B cell (primary cell): Measurements from ENCODE around the gene CASTOR1. TPM values are rescaled to one million over a fixed set of nuclear protein-coding genes. Genes with fewer than 3 reads are reported as not detected.

Source experiments
- ATAC-seq: fragments of 200-7000 bp; cut with Tn5 transposase; one replicate; pipeline ENCODE4 v1.10.0; 2021; ENCODE audit warnings: low read depth, mild to moderate bottlenecking, moderate number of reproducible peaks, moderate library complexity
- CTCF ChIA-PET: fragments of 350-600 bp; sonication (Branson Sonifier 250); formaldehyde crosslinking; loops from one replicate; lab custom pipeline; 2021; ENCODE audit warnings: antibody characterized with exemption, inconsistent platforms; lab: Charles Lee
- POLR2A ChIA-PET: fragments of 350-600 bp; sonication (Branson Sonifier 250); formaldehyde crosslinking; loops from one replicate; lab custom pipeline; 2021; ENCODE audit warnings: antibody characterized with exemption; lab: Charles Lee
- DNase-seq: peaks from one replicate; pipeline ENCODE4 v3.0.0; 2013
- H2AFZ ChIP-seq: 2 replicates; pipeline ENCODE4 v1.6.1; 2012; ENCODE audit warnings: mild to moderate bottlenecking, low read depth, low read length; ENCODE audit not compliant: insufficient read depth, poor library complexity, severe bottlenecking
- H3K27ac ChIP-seq, 2 donors: 1 replicate in 1 of 2; 2 replicates in 1 of 2; pipeline ENCODE4 v1.5.1; 2012 to 2013; ENCODE audit warnings: low read length in 2 of 2, mild to moderate bottlenecking in 2 of 2, moderate library complexity in 1 of 2
- H3K27me3 ChIP-seq, 4 experiments: fragments of 200-600 bp in 1 of 4; sonication (generic) in 1 of 4; replicated peaks in 1 of 4; 1 replicate in 2 of 4; 2 replicates in 2 of 4; pipeline versions ENCODE4 v1.6.1 to v1.7.0; 2013 to 2016; ENCODE audit warnings: low read length in 3 of 4, mild to moderate bottlenecking in 2 of 4, mixed read lengths in 1 of 4, moderate library complexity in 1 of 4; ENCODE audit not compliant: insufficient read depth in 4 of 4, control insufficient read depth in 3 of 4; ENCODE audit errors: control extremely low read depth in 1 of 4
- H3K36me3 ChIP-seq, 2 experiments: replicated peaks in 1 of 2; 1 replicate in 1 of 2; 2 replicates in 1 of 2; pipeline versions ENCODE4 v1.6.1 to v1.7.1; 2013; ENCODE audit warnings: low read length in 1 of 2; ENCODE audit not compliant: insufficient read depth in 2 of 2, control insufficient read depth in 1 of 2; ENCODE audit errors: control extremely low read depth in 1 of 2, extremely low read depth in 1 of 2
- H3K4me1 ChIP-seq, 2 donors: fragments of 200-600 bp in 1 of 2; sonication (generic) in 1 of 2; 1 replicate in 1 of 2; 2 replicates in 1 of 2; pipeline versions ENCODE4 v1.5.1 to v1.6.1; 2013 to 2017; ENCODE audit warnings: low read length in 2 of 2; ENCODE audit not compliant: control insufficient read depth in 2 of 2, insufficient read depth in 2 of 2
- H3K4me2 ChIP-seq: replicated peaks from 2 replicates; pipeline ENCODE3; 2012; ENCODE audit warnings: mild to moderate bottlenecking, low read depth, low read length; ENCODE audit not compliant: poor library complexity, severe bottlenecking
- H3K4me3 ChIP-seq, 5 experiments: fragments of 200-600 bp in 1 of 5; sonication (generic) in 1 of 5; 1 replicate in 3 of 5; 2 replicates in 2 of 5; pipeline versions ENCODE4 v1.5.1 to v1.7.0; 2011 to 2016; ENCODE audit warnings: low read length in 4 of 5, mild to moderate bottlenecking in 4 of 5, low read depth in 2 of 5, control low read depth in 1 of 5, moderate library complexity in 1 of 5; ENCODE audit not compliant: insufficient read depth in 1 of 5; ENCODE audit errors: control extremely low read depth in 1 of 5, extremely low read depth in 1 of 5
- H3K79me2 ChIP-seq: fragments of 200-600 bp; sonication (generic); one replicate; pipeline ENCODE4 v1.6.0; 2016; ENCODE audit warnings: low read length; ENCODE audit not compliant: control insufficient read depth, insufficient read depth
- H3K9ac ChIP-seq: fragments of 200-600 bp; sonication (generic); 2 replicates; pipeline ENCODE4 v1.6.1; 2017; ENCODE audit warnings: mild to moderate bottlenecking, low read length, moderate library complexity
- H3K9me3 ChIP-seq, 3 donors: one replicate each; pipeline versions ENCODE4 v1.6.1 to v1.7.1; 2013; ENCODE audit warnings: low read length in 2 of 3; ENCODE audit not compliant: control insufficient read depth in 2 of 3, insufficient read depth in 1 of 3; ENCODE audit errors: control extremely low read depth in 1 of 3
- H4K20me1 ChIP-seq: 2 replicates; pipeline ENCODE4 v1.6.0; 2012; ENCODE audit warnings: mild to moderate bottlenecking, low read length; ENCODE audit not compliant: insufficient read depth, control insufficient read depth, poor library complexity, severe bottlenecking
- H3K27ac Mint-ChIP-seq: one replicate; pipeline ENCODE4 v1.8.0; 2021; ENCODE audit warnings: mixed read lengths
- H3K27me3 Mint-ChIP-seq: one replicate; pipeline ENCODE4 v1.8.0; 2021; ENCODE audit warnings: mixed read lengths
- H3K4me1 Mint-ChIP-seq: one replicate; pipeline ENCODE4 v1.8.0; 2021; ENCODE audit warnings: mixed read lengths
- H3K4me3 Mint-ChIP-seq: one replicate; pipeline ENCODE4 v1.8.0; 2021; ENCODE audit warnings: mixed read lengths
- H3K9me3 Mint-ChIP-seq: one replicate; pipeline ENCODE4 v1.8.0; 2022; ENCODE audit warnings: mixed read lengths; ENCODE audit not compliant: insufficient read depth
- EZH2 ChIP-seq: IDR thresholded peaks from 2 replicates; pipeline ENCODE4 v1.6.1; 2012; ENCODE audit warnings: borderline replicate concordance, low read depth, mild to moderate bottlenecking, moderate library complexity, low read length; ENCODE audit not compliant: insufficient read depth, poor library complexity, severe bottlenecking
- WGBS: methylation state at CpG from one replicate; pipeline ENCODE4 v1.1.5; 2013; ENCODE audit warnings: missing lambda C conversion rate; ENCODE audit not compliant: insufficient coverage; 5-methylcytosine and 5-hydroxymethylcytosine counted together
- intact Hi-C: fragments of 100-400 bp; cut with micrococcal nuclease; formaldehyde crosslinking; loops from one replicate; pipeline ENCODE4 v1.10.0; 2022
- polyA plus RNA-seq: library from polyadenylated mRNA; depleted of rRNA; stranded (reverse); fragments of >200 nt; gene quantifications from 2 replicates; pipeline ENCODE4 v1.2.3, GENCODE V29; 2012
- total RNA-seq, 2 donors: library from RNA; stranded (reverse); fragments of 120-200 nt in 1 of 2; gene quantifications; 1 replicate in 1 of 2; 2 replicates in 1 of 2; pipeline versions ENCODE4 v1.2.3 to v1.2.4, GENCODE V29; 2013 to 2022
- TF ChIP-seq, protein P1 (sequence below): fragments of 200-600 bp; IDR thresholded peaks from one replicate; pipeline ENCODE4 v1.8.0; 2022; ENCODE audit warnings: antibody characterized with exemption, mild to moderate bottlenecking

CASTOR1 gene
- total and polyA plus RNA-seq, 2 donors (not counting 1 experiment from before 2014, with no cell fraction given), result 16.3 to 18.4 TPM

DNA sequence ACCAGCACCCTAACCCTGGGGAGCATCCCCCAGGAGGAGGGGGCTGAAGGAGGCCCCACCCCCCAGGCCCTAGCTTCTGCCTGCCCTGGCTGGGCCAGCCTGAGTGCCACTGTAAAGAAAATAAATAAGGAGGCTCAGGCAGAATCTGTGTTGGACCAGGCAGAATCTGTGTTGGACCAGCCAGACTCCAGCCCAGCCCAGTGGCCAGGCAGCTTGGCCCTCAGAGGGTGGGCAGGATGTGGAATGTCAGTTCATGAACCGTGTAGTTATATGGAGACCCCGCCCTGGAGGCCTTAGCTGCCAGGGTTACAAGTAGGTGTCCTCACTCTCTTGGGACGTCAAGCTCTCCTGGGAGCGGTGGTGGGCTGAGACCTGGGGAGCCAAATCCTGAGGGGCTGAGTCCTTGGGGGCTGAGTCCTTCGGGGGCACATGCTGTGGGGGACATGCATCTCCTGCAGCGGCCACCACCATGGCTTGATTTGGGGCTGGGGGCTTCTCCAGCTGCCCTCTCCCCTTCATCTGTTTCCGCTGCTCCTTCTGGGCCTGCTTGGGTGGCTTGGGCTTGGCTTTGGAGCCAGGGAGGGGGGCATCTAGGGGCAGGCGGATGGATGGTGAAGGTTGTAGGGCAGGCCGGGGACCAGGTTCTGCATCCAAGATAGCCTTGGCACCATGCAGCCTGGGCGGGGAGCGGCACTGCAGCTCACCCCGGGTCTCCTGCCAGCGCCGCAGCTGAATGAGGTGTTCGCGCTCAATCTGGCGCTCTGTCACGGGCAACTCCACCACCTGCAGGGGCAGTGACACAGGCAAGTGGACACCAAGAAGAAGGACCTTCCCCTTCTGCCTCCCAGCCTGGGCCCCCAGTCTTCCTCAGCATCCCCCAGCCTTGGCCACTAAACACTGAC is 3.0 kb upstream of the CASTOR1 start:
- H3K27ac Mint-ChIP-seq, result no peak overlapping the region
- DNase-seq (no peak), ATAC-seq (no peak)
- no peaks in the 10 kb centered on the region for H3K9me3 Mint-ChIP-seq
- no peaks in the 10 kb centered on the region for H3K27me3 Mint-ChIP-seq
- ChIA-PET POLR2A (interaction anchor here (1.0 to 5.9 kb wide), 2 partner anchors 13 to 95 kb away, joined by 3 to 56 read pairs; no protein-coding TSS in a partner anchor), CTCF (interaction anchor here (0.7 to 13.2 kb wide), 9 partner anchors 11 to 192 kb away, joined by 3 to 510 read pairs (median 4); partner anchors contain the start of genes CCDC157, RNF215, SEC14L2 and SF3A1)
- Histone ChIP-seq H3K27me3 (no peaks in the 10 kb centered on the region), H3K27ac (peak overlapping the region in 1 of 2 donors; percentile 72), H3K9ac (no peak overlapping the region), H3K36me3 (peaks cover 0 to 53% of the 10 kb centered on the region in 2 experiments), H3K4me3 (no peak overlapping the region), H3K79me2 (peaks cover 38% of the 10 kb centered on the region), H4K20me1 (peaks cover 17% of the 10 kb centered on the region), H3K9me3 (no peaks in the 10 kb centered on the region), H3K4me1 (peaks cover 23 to 43% of the 10 kb centered on the region in 2 donors), H2AFZ (no peak overlapping the region), H3K4me2 (no peak overlapping the region)
- H3K4me3 Mint-ChIP-seq, result peak overlapping the region; percentile 32
- TF ChIP-seq, protein P1, sequence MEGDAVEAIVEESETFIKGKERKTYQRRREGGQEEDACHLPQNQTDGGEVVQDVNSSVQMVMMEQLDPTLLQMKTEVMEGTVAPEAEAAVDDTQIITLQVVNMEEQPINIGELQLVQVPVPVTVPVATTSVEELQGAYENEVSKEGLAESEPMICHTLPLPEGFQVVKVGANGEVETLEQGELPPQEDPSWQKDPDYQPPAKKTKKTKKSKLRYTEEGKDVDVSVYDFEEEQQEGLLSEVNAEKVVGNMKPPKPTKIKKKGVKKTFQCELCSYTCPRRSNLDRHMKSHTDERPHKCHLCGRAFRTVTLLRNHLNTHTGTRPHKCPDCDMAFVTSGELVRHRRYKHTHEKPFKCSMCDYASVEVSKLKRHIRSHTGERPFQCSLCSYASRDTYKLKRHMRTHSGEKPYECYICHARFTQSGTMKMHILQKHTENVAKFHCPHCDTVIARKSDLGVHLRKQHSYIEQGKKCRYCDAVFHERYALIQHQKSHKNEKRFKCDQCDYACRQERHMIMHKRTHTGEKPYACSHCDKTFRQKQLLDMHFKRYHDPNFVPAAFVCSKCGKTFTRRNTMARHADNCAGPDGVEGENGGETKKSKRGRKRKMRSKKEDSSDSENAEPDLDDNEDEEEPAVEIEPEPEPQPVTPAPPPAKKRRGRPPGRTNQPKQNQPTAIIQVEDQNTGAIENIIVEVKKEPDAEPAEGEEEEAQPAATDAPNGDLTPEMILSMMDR, result no peak
- no peak for TF ChIP-seq EZH2
- WGBS, result 83% methylated on average over 17 of the region's 18 CpGs
- intact Hi-C loops, result no loop called here
- H3K4me1 Mint-ChIP-seq, result peaks cover 37% of the 10 kb centered on the region
